Measurements from ENCODE around the gene HIPK4.
"Not testable (repeated sequence)": the region's sequence is repeated elsewhere in the genome, so short reads cannot be mapped to it uniquely, and the experiment has no call there.

Gene HIPK4, protein sequence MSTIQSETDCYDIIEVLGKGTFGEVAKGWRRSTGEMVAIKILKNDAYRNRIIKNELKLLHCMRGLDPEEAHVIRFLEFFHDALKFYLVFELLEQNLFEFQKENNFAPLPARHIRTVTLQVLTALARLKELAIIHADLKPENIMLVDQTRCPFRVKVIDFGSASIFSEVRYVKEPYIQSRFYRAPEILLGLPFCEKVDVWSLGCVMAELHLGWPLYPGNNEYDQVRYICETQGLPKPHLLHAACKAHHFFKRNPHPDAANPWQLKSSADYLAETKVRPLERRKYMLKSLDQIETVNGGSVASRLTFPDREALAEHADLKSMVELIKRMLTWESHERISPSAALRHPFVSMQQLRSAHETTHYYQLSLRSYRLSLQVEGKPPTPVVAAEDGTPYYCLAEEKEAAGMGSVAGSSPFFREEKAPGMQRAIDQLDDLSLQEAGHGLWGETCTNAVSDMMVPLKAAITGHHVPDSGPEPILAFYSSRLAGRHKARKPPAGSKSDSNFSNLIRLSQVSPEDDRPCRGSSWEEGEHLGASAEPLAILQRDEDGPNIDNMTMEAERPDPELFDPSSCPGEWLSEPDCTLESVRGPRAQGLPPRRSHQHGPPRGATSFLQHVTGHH

GRCh38 chr19:40390084-40390742 is at the start of gene HIPK4:
Gene HIPK4, minus strand, starts transcription at chr19:40390181. Its CDS starts 279 bp downstream, at chr19:40389902.
- no peak within 1 kb of the TSS for H3K27ac Mint-ChIP-seq
- H3K36me3 Mint-ChIP-seq: no peaks in the 10 kb centered on the region
- no peaks in the 10 kb centered on the region for H3K27me3 Mint-ChIP-seq
- H3K4me1 Mint-ChIP-seq (ENCODE audit: low read depth): no peaks in the 10 kb centered on the region
- H3K4me3 Mint-ChIP-seq: no peak within 1 kb of the TSS
- H3K9me3 Mint-ChIP-seq (ENCODE audit: low read depth): no peaks in the 10 kb centered on the region

DNA sequence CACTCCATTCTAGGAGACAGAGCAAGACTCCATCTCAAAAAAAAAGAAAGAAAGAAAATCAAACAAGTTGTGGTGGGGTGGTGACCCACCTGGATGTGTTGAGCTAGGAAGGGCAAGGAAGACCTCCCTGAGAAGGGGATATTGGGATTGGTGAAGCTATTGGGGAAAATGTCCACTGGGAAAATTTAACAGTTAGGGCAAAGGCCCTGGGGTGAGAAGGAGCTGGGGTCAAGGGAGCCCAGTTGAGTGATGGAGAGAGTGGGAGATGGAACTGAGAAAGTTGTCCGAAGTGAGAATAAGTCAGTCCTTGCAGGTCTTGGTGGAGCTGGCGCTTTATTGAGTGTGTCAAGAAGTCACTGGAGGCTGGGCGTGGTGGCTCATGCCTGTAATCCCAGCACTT is 48.3 kb upstream of the HIPK4 start:
- no peaks in the 10 kb centered on the region for H3K9me3 Mint-ChIP-seq (ENCODE audit: low read depth)
- H3K4me1 Mint-ChIP-seq (ENCODE audit: low read depth): peaks cover 26% of the 10 kb centered on the region
- H3K36me3 Mint-ChIP-seq: peaks cover 2% of the 10 kb centered on the region
- H3K27me3 Mint-ChIP-seq: no peaks in the 10 kb centered on the region
- H3K4me3 Mint-ChIP-seq: no peak overlapping the region
- peak overlapping the region; percentile 58 for H3K27ac Mint-ChIP-seq

- H3K27me3 Mint-ChIP-seq: no peaks in the 10 kb centered on the region
- peaks cover 14% of the 10 kb centered on the region for H3K4me1 Mint-ChIP-seq (ENCODE audit: low read depth)
- H3K4me3 Mint-ChIP-seq: peak overlapping the region; percentile 92
- no peaks in the 10 kb centered on the region for H3K36me3 Mint-ChIP-seq
- peak overlapping the region; percentile 98 for H3K27ac Mint-ChIP-seq
- no peaks in the 10 kb centered on the region for H3K9me3 Mint-ChIP-seq (ENCODE audit: low read depth)
Observed at GRCh38 chr19:40433391-40434216, 43.6 kb upstream of the HIPK4 start.

DNA sequence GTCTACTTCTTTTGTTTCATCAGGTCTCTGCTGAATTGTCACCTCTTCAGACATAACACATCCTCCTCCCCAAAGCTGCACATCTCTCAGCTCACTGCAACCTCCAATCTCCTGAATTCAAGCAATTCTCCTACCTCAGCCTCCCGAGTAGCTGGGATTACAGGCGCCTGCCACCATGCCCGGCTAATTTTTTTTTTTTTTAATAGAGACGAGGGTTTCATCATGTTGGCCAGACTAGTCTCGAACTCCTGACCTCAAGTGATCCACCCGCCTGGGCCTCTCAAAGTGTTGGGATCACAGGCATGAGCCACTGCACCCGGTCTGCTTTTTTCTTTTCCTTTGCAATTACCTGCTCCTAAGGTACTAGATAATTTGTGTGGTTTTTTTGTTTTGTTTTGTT is 42.8 kb upstream of the HIPK4 start:
- Mint-ChIP-seq H3K4me3 (peak overlapping the region; percentile 92), H3K4me1 (ENCODE audit: low read depth) (peaks cover 12% of the 10 kb centered on the region), H3K27ac (peak overlapping the region; percentile 98)
- H3K27me3 Mint-ChIP-seq; H3K36me3 Mint-ChIP-seq; H3K9me3 Mint-ChIP-seq (ENCODE audit: low read depth): not testable (repeated sequence)

GRCh38 chr19:40431698-40432097 is 41.7 kb upstream of the HIPK4 start:
- no peaks in the 10 kb centered on the region for H3K9me3 Mint-ChIP-seq (ENCODE audit: low read depth)
- H3K27me3 Mint-ChIP-seq: no peaks in the 10 kb centered on the region
- H3K36me3 Mint-ChIP-seq: no peaks in the 10 kb centered on the region
- H3K4me1 Mint-ChIP-seq (ENCODE audit: low read depth): peaks cover 12% of the 10 kb centered on the region
- no peak overlapping the region for H3K4me3 Mint-ChIP-seq
- no peak overlapping the region for H3K27ac Mint-ChIP-seq

DNA sequence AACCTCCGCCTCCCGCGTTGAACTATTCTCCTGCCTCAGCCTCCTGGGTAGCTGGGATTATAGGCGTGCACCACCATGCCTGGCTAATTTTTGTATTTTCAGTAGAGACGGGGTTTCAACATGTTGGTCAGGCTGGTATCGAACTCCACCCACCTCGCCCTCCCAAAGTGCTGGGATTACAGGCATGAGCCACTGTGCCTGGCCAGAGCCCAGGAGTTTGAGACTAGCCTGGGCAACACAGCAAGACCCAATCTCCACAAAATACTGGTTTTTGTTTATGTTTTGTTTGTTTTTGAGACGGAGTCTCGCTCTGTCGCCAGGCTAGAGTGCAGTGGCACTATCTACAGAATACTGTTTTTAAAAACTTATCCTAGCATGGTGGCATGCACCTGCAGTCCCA is 40.3 kb upstream of the HIPK4 start:
- not testable (repeated sequence) for H3K27me3 Mint-ChIP-seq; H3K36me3 Mint-ChIP-seq; H3K9me3 Mint-ChIP-seq (ENCODE audit: low read depth); H3K4me3 Mint-ChIP-seq; H3K27ac Mint-ChIP-seq
- H3K4me1 Mint-ChIP-seq (ENCODE audit: low read depth): peaks cover 14% of the 10 kb centered on the region

- peaks cover 14% of the 10 kb centered on the region for H3K4me1 Mint-ChIP-seq (ENCODE audit: low read depth)
- H3K27me3 Mint-ChIP-seq; H3K4me3 Mint-ChIP-seq; H3K9me3 Mint-ChIP-seq (ENCODE audit: low read depth); H3K27ac Mint-ChIP-seq; H3K36me3 Mint-ChIP-seq: not testable (repeated sequence)
Observed at GRCh38 chr19:40428197-40428596, 38.2 kb upstream of the HIPK4 start.

GRCh38 chr19:40425450-40426287 is 35.7 kb upstream of the HIPK4 start, which contains the start of gene SERTAD1:
Gene SERTAD1, minus strand, starts transcription at chr19:40425992. Its CDS starts 2,446 bp downstream, at chr19:40423546.
- Mint-ChIP-seq H3K36me3 (peaks cover 5% of the 10 kb centered on the region), H3K27ac (peak within 1 kb of the TSS; percentile 98), H3K9me3 (ENCODE audit: low read depth) (no peaks in the 10 kb centered on the region), H3K4me3 (peak within 1 kb of the TSS; percentile 99), H3K27me3 (no peaks in the 10 kb centered on the region), H3K4me1 (ENCODE audit: low read depth) (peaks cover 25% of the 10 kb centered on the region)

- peaks cover 26% of the 10 kb centered on the region for H3K4me1 Mint-ChIP-seq (ENCODE audit: low read depth)
Observed at GRCh38 chr19:40424637-40425449, 34.9 kb upstream of the HIPK4 start.

GRCh38 chr19:40423938-40424337 is 34.0 kb upstream of the HIPK4 start:
- peak overlapping the region; percentile 99 for H3K4me3 Mint-ChIP-seq
- no peaks in the 10 kb centered on the region for H3K27me3 Mint-ChIP-seq
- no peaks in the 10 kb centered on the region for H3K9me3 Mint-ChIP-seq (ENCODE audit: low read depth)
- peaks cover 5% of the 10 kb centered on the region for H3K36me3 Mint-ChIP-seq
- peak overlapping the region; percentile 81 for H3K27ac Mint-ChIP-seq
- peaks cover 28% of the 10 kb centered on the region for H3K4me1 Mint-ChIP-seq (ENCODE audit: low read depth)

More at GRCh38 chr19:40424637-40425449, 34.9 kb upstream of the HIPK4 start:
- no peaks in the 10 kb centered on the region for H3K27me3 Mint-ChIP-seq
- H3K27ac Mint-ChIP-seq: peak overlapping the region; percentile 98
- H3K4me3 Mint-ChIP-seq: peak overlapping the region; percentile 99
- peaks cover 5% of the 10 kb centered on the region for H3K36me3 Mint-ChIP-seq
- H3K9me3 Mint-ChIP-seq (ENCODE audit: low read depth): no peaks in the 10 kb centered on the region

DNA sequence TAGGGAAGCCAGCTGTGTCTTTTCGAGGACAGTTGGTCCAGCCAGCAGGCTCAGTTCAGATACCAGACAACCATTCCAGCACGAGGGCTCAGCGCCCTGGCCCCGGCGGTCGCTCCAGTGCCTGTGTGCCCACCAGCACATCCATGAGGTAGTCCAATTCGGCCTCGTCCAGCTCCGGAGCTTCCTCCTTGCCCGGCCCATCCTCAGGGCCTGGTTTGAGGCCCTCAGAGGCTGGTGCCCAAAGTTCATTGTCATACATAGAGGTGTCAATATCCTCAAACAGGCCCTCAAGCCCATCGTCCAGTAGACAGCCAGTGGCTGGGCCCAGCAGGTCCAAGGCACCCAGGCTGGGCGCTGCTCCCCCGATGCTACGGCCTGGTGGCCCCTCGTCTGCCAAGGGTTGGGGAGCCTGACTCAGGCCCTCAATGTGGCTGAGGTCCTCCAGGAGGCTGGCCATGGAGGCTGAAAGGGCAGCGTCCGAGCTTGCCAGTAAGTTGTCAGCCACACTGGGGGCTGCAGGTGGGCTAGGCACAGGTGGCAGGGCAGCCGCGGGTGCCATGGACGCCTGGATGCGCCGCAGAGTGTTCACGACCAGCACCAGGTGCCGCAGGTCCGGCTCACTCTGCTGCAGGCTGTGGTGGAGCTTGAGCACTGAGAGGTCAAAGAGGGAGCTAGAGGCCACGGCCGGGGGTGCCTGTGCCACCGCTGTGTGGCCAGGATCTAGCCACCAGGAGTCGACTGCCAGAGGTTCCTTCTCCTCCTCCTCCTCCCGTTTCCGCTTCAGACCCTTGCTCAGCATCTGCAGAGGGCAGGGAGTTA is 33.0 kb upstream of the HIPK4 start:
- H3K4me1 Mint-ChIP-seq (ENCODE audit: low read depth): peaks cover 28% of the 10 kb centered on the region
- H3K4me3 Mint-ChIP-seq: peak overlapping the region; percentile 85
- no peaks in the 10 kb centered on the region for H3K27me3 Mint-ChIP-seq
- no peaks in the 10 kb centered on the region for H3K9me3 Mint-ChIP-seq (ENCODE audit: low read depth)
- H3K36me3 Mint-ChIP-seq: peaks cover 5% of the 10 kb centered on the region
- H3K27ac Mint-ChIP-seq: no peak overlapping the region

- H3K27me3 Mint-ChIP-seq: no peaks in the 10 kb centered on the region
- peaks cover 5% of the 10 kb centered on the region for H3K36me3 Mint-ChIP-seq
Observed at GRCh38 chr19:40421993-40422747, 32.2 kb upstream of the HIPK4 start.

More at GRCh38 chr19:40421993-40422747, 32.2 kb upstream of the HIPK4 start:
- Mint-ChIP-seq H3K4me3 (peak overlapping the region; percentile 85), H3K9me3 (ENCODE audit: low read depth) (no peaks in the 10 kb centered on the region), H3K4me1 (ENCODE audit: low read depth) (peaks cover 30% of the 10 kb centered on the region), H3K27ac (peak overlapping the region; percentile 94)
